ENCODE data around the gene GPER1. TPM values are rescaled to one million over a fixed set of nuclear protein-coding genes. Genes with fewer than 3 reads are reported as not detected.
A peak's percentile ranks its signal among the peaks of the same experiment; 100 is the strongest.

GPER1 gene
- total RNA-seq, 2 donors from 2014 or later = 5.7 to 8.2 TPM

DNA sequence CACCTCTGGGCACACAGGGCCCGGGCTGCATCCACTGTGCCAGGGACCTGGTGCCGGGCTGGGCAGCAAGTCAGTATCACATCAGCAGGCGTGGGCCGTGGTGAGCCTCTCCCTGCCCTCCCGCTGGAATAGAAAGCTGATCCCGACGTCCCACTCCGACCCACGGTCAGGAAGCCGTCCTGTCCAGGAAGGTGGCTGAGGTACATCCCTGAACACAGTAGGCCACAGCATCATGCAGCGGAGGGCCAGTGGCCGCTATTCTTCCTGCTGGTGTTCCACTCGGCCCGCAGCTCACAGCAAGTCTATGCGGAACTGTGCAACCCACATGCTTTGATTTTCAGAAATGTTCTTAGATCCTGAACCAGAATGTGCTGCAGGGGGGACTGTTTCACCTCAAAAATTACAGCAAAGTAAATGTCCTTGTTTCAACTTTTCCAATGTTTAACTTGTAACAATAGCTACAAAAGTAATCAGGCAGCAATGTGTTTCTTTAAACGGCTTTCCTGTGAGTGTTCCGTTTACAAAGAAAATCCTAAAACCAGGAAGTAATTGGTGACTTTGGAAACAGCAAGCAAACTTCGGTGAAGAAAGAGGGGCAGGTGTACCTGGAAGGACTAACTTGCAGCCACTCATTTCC is 44.2 kb upstream of the GPER1 start:
- peak overlapping the region; percentile 84 for H3K27ac ChIP-seq
- peak overlapping the region; percentile 61 to 82 for H3K9ac ChIP-seq (ENCODE audit: low read depth in 2 of 2, low read length in 2 of 2)
- H3K36me3 ChIP-seq = no peaks in the 10 kb centered on the region
- intact Hi-C loops (cut with DNase I) = loop anchor here (2.0 kb wide), 1 partner anchor 15 kb away; no protein-coding TSS in a partner anchor
- DNase-seq = peak; percentile 48
- H3K4me1 ChIP-seq = peaks cover 20% of the 10 kb centered on the region
- no peaks in the 10 kb centered on the region for H3K27me3 ChIP-seq
- TF ChIP-seq, protein P1, sequence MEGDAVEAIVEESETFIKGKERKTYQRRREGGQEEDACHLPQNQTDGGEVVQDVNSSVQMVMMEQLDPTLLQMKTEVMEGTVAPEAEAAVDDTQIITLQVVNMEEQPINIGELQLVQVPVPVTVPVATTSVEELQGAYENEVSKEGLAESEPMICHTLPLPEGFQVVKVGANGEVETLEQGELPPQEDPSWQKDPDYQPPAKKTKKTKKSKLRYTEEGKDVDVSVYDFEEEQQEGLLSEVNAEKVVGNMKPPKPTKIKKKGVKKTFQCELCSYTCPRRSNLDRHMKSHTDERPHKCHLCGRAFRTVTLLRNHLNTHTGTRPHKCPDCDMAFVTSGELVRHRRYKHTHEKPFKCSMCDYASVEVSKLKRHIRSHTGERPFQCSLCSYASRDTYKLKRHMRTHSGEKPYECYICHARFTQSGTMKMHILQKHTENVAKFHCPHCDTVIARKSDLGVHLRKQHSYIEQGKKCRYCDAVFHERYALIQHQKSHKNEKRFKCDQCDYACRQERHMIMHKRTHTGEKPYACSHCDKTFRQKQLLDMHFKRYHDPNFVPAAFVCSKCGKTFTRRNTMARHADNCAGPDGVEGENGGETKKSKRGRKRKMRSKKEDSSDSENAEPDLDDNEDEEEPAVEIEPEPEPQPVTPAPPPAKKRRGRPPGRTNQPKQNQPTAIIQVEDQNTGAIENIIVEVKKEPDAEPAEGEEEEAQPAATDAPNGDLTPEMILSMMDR (IDR thresholded peaks at IDR 0.05) = no peak
- no peaks in the 10 kb centered on the region for H3K9me3 ChIP-seq
- peak overlapping the region; percentile 29 for H3K4me3 ChIP-seq

DNA sequence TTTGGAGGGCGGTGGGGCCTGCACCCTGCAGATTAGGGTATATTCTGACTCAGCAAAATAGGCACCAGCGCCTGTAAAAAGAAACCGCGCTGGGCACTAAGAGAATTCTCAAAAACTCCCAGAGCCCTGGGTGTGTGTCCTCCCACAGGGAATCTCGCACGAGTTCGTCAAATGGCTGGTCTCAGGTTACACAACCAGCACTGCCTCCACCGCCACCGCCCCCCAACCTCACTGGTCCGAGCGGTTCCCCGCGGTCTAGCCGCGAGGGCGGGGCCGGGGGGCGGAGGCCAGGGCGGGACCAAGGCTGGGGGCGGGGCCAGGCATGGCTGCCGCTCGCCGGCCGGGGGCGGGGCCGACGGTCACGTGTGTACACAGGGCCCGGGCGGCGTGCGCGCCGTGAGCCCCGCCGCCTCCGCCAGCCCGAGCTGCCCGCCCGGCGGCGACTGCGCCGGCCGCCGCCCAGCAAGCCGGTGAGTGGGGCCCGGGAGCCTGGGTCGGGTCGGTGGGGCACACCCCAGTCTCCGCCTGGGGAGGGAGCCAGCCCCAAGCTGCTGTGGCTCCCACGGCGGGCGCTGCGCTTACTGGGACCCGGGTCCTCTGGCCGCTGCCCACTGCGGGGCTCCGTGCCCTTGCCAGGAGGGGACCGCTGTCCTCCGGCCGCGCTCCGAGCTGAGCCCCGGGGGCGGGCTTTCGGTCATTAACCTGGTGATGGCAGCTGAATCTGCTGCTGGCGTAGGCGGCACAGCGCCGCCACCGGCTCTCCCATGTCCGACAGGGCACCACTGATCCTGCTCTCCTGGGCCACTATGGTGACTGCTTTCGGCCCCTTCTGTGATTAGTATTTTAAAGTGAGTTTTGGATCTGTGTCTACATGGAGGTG is 43.5 kb upstream of the GPER1 start, which contains the start of gene GPR146:
GPR146 (plus strand) TSS at position 358 of the 880 bp plus-strand sequence. CDS start 12,970 bp downstream, outside the sequence.
- peak within 1 kb of the TSS; percentile 79 to 82 for H3K9ac ChIP-seq (ENCODE audit: low read depth in 2 of 2, low read length in 2 of 2)
- H3K36me3 ChIP-seq = no peaks in the 10 kb centered on the region
- peak; percentile 98 for DNase-seq
- H3K4me1 ChIP-seq = peaks cover 20% of the 10 kb centered on the region
- intact Hi-C loops (cut with DNase I) = no loop called here
- H3K9me3 ChIP-seq = no peaks in the 10 kb centered on the region
- no peaks in the 10 kb centered on the region for H3K27me3 ChIP-seq
- H3K4me3 ChIP-seq = peak within 1 kb of the TSS; percentile 79
- TF ChIP-seq, protein P1 (IDR thresholded peaks at IDR 0.05) = peak; percentile 55
- peak within 1 kb of the TSS; percentile 84 for H3K27ac ChIP-seq

DNA sequence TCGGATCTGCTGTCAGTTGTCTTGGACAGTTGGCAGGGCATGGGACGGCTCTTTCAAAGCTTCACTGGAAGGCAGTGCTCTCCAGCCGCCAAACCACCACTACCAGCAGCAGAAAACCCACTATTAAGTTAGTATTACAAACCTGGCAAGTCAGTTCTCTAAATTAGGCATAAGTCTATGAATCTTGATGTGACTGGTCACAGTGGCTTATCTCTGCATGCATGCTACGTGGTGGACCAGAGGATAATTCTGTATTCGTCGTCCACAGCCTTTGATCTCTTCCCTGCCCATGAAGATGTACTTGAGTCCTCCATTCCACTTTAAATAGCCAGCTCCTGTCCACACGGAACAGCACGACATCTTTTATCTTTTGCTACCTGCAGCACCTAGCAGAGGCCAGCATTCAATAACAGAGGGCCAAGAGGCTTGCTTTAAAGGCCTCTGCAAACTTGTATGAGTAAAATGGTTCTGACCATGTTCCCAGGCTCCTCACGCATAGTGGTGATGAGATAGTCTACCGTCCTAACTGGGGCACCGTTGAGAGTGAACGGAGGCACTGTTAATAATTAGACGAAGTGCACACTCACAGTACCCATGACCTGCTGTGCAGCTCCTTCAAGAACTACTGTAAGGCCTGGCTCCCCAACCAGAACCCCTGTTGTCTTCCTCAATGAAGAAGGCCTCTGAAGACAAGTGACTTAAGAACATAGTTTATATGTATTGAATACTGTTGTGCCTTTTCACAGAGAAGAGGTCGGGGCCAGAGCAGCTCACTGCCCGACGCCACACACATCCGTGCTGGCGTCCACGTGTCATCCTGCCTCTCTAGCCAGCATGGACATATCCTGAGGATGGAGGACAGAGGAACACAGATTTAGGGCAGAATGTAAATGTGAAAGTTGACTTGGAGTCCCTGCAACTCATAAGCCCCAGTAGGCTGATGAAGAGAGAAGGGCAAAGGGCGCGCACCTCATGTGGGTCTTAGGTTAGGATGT is 42.5 kb upstream of the GPER1 start:
- no peak for DNase-seq

DNA sequence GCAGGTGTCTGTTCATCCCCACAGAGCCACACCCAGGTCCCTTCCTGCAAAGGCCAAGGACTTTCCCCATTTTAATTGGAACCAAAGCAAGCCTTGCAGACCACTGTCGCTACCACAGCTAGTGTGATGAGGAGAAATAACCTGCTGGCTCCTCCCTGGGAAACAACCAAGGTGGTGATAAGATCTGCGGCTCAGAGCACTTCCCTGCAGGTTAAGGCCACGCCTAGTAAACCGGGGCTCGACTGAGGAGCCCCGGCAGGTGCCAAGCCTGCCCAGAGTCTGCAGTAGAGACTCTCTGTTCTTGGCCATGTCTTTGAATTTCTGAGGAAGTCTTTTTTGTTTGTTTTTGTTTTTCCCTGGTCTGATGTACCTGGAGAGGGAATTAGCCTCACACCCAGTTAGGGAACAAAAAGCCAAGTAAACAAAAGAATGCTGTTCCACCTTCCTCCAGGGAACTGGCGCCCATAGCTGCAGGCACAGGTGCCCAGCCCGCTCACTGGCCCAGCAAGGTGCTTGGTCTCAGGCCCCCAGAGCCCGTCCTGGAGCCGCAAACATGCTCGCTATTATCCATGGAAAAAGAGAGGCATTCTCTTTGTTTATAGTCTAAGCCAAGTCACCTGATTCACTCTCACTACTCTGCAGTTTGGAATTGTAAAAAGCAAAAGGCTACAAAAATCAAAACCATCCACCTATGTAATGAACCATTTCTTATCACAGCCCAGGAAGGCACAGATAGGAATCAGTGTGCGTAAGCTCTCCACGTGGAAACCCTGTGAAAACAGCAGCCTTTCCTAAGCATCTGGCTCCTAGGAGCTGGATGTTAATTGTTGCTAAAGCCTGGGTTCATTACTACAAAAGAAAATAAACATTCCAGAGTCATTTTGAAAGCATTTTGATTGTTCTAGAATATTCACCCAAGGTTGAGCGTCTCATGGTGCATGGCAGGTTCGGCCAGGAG is 40.9 kb upstream of the GPER1 start:
- no peaks in the 10 kb centered on the region for H3K27me3 ChIP-seq
- no peaks in the 10 kb centered on the region for H3K36me3 ChIP-seq
- peaks cover 20% of the 10 kb centered on the region for H3K4me1 ChIP-seq
- TF ChIP-seq, protein P1 (IDR thresholded peaks at IDR 0.05) = no peak
- peak overlapping the region; percentile 49 for H3K27ac ChIP-seq
- intact Hi-C loops (cut with DNase I) = no loop called here
- no peak overlapping the region for H3K4me3 ChIP-seq
- no peaks in the 10 kb centered on the region for H3K9me3 ChIP-seq
- peak overlapping the region in 1 of 2 donors; percentile 60 for H3K9ac ChIP-seq (ENCODE audit: low read depth in 2 of 2, low read length in 2 of 2)
- peak; percentile 73 for DNase-seq

More for the DNA sequence above, 42.5 kb upstream of the GPER1 start:
- intact Hi-C loops (cut with DNase I) = no loop called here
- H3K27me3 ChIP-seq = no peaks in the 10 kb centered on the region
- H3K4me3 ChIP-seq = peak overlapping the region; percentile 79
- H3K36me3 ChIP-seq = no peaks in the 10 kb centered on the region
- H3K4me1 ChIP-seq = peaks cover 20% of the 10 kb centered on the region
- TF ChIP-seq, protein P1 (IDR thresholded peaks at IDR 0.05) = peak; percentile 7
- H3K9me3 ChIP-seq = no peaks in the 10 kb centered on the region
- H3K9ac ChIP-seq (ENCODE audit: low read depth in 2 of 2, low read length in 2 of 2) = peak overlapping the region in 1 of 2 donors; percentile 75
- peak overlapping the region; percentile 69 for H3K27ac ChIP-seq

All from colonic mucosa (tissue), 4 donors.